NCI-H187 treated with DMSO at 0.1 percent for 48 hours (cell line): ENCODE results near the gene CHST10.
"Not testable (repeated sequence)": the region's sequence is repeated elsewhere in the genome, so short reads cannot be mapped to it uniquely, and the experiment has no call there.

Source experiments
- DNase-seq: peaks from one replicate; lab custom pipeline; 2025; lab: John Stamatoyannopoulos, UW

The CHST10 gene, protein sequence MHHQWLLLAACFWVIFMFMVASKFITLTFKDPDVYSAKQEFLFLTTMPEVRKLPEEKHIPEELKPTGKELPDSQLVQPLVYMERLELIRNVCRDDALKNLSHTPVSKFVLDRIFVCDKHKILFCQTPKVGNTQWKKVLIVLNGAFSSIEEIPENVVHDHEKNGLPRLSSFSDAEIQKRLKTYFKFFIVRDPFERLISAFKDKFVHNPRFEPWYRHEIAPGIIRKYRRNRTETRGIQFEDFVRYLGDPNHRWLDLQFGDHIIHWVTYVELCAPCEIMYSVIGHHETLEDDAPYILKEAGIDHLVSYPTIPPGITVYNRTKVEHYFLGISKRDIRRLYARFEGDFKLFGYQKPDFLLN

DNA sequence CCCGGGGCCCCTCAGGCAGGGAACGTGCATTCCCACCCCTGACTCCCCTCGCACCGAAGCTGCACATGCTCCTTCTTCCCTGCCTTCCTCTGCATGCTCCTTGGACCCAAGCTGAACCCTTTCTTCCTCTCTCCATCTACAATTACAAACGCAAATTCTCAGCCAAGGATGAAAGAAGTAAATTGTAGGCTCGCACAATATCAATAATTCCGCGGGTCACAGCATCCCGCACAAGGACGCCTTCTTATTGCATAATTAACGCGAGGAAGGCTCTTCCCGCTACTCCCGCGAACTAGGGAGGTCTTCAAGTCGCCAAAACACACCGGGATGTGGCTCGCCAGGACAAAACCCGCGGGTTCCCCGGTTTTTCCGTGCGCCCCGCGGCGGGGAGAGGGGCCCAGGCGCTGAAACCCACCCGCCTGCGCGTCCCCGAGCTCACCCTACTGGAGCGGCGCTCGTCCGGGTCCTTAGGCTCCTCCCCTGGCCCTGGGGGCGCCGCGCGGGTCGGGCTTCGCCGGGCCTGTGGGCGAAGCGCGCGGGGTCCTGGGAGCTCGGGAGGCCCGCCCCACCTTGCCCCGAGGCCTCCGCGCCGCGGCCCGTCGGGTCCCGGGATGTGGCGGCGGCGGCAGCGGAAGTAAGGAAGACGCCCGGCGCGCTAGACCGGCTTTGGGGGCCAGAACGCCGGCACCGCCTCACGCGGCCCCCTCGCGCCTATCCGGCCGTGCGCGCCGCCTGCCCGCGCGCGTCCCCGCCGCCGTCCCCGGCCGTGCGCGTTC is at the start of gene CHST10:
TSS of gene CHST10 (minus strand) at position 734 of the 776 bp plus-strand sequence. CDS start 10,993 bp downstream, outside the sequence.
- DNase-seq: no peak

GRCh38 chr2:100460904-100461530 is 43.5 kb upstream of the CHST10 start:
- DNase-seq: no peak

GRCh38 chr2:100456357-100456756 is 38.9 kb upstream of the CHST10 start:
- not testable (repeated sequence) for DNase-seq

DNA sequence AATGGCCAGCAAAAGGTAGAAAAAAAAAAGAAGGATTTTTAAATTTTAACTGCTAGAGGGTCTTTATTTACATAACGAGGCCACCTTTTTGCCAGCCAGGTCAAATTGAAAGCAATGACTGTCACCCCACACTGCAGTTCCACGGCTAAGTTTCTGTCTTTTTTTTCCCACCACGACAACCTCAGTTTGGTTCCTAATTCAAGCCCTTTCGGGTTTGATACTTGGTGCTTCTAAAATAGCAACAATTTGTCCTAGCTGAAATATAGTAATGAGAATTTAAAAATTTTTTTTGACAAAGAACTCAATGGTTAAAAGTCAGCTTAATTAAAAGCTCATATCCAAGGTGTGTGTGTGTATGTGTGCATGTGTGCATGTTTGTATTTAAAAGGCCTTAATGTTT is 36.4 kb upstream of the CHST10 start:
- DNase-seq: no peak

GRCh38 chr2:100451734-100452133 is 34.3 kb upstream of the CHST10 start:
- DNase-seq: no peak

- no peak for DNase-seq
Observed at GRCh38 chr2:100451092-100451491, 33.6 kb upstream of the CHST10 start.

DNA sequence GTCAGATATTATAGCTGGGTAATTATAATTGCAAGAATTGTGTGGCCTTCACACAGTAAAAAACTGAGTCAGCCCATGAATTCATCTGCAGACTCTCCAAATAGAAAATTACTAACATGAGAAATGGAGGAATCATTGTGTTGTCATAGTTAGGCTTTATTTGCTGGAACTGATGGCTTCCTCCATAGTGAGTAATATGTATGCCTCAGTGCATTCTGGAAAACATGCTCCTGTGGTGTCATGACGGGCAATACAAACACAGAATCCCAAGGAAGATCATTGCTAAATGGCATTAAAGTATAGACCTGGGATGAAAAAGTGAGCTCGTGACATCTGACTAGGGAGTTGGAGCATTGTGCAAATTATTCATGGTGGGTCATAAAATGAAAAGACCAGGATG is 29.2 kb upstream of the CHST10 start:
- no peak for DNase-seq

DNA sequence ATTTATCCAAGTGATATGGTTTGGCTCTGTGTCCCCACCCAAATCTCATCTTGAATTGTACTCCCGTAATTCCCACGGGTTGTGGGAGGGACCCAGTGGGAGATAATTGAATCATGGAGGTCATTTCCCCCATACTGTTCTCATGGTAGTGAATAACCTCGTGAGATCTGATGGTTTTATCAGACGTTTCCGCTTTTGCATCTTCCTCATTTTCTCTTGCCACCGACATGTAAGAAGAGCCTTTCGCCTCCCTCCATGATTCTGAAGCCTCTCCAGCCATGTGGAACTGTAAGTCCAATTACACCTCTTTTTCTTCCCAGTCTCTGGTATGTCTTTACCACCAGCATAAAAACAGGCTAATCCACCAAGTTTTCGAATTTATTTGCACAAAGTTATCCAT is 20.3 kb upstream of the CHST10 start:
- DNase-seq: no peak

GRCh38 chr2:100429726-100430125 is 12.3 kb upstream of the CHST10 start:
- no peak for DNase-seq

GRCh38 chr2:100427627-100428258 is 10.3 kb upstream of the CHST10 start:
- no peak for DNase-seq

GRCh38 chr2:100427111-100427510 is 9.6 kb upstream of the CHST10 start:
- no peak for DNase-seq

DNA sequence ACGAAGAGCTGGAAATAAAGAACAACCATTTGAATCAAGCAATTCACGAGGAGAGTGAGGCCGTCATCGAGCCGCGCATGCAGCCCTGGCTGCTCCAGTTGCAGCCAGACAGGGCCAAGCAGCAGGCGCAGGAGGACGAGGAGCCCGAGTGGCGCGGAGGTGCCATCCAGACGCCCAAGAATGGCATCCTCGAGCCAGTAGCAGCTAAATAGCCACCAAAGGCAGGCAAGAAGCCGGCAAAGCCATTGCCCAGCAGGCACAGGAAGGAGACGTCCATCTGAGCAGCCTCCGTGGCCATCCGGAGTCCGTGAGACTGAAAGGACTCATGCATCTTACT is 8.9 kb upstream of the CHST10 start:
- DNase-seq: no peak

- DNase-seq: no peak
Observed at GRCh38 chr2:100425573-100426383, 8.3 kb upstream of the CHST10 start.

GRCh38 chr2:100425107-100425506 is 7.6 kb upstream of the CHST10 start:
- no peak for DNase-seq

DNA sequence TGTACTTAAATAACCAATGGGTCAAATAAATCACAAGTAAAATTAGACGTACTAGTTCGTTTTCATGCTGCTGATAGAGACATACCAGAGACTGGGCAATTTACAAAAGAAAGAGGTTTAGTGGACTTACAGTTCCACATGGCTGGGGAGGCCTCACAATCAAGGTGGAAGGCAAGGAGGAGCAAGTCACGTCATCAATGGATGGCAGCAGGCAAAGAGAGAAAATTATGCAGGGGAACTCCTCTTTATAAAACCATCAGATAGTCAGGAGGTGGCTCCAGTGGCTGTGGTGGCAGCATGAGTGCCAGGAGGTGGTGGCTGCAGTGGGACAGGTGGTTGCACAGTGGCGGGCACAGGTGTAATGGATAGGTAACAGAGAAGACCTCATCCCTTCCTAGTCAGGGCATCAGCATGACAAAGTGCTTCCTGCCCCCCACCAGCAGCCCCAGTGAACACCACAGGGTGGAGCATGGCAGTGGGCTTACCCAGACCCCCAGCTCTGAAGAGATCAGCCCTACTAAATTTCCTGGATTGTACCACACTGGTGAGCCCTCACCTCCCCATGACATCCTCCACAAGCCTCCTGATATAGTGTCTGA is 6.9 kb upstream of the CHST10 start:
- no peak for DNase-seq

GRCh38 chr2:100423631-100424030 is 6.2 kb upstream of the CHST10 start:
- DNase-seq: no peak

GRCh38 chr2:100422320-100423055 is 5.0 kb upstream of the CHST10 start:
- no peak for DNase-seq

DNA sequence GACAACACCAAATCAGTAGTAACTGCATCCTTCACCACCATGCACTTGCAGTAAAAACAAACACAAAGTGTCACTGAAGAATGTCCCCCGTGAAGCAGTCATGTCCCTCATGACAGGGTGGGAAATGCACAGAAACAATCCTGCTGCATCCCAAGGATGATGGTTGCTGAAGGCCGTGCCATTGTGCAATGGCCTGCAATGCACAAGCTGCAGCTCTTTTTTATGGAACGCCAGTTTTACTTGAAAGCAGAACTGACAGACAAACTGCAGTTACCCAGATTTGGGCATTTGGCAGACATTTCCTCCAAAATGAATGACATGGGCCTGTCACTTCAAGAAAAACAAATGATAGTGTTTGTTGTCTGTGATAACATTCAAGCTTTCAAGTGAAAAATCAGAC is 2.4 kb upstream of the CHST10 start:
- no peak for DNase-seq

GRCh38 chr2:100418406-100418962 is 1.0 kb upstream of the CHST10 start:
- DNase-seq: no peak

DNA sequence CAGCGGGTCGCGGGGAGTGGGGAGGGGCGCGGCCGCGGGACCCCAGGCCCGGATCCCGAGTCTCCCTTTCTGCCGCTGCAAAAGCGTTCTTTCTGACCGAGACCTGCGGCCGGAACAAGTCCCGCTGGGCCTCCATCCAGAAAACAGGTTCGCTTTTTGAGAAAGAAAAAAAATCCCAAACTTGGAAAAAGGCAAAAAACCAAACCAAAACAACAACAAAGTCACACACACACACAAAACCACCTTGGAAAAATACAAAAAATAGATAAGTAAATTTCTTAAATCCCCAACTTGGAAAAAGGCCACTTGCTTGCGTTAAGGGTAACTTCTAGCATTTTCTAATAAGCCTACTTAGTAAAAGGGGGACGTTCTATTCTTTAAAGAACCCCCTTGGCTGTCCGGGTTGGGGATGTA is 250 bp upstream of the CHST10 start:
- no peak for DNase-seq
